NCI-H82 treated with DMSO at 0.1 percent for 48 hours (cell line): Measurements from ENCODE around the gene FNBP1L.

Experiments
- DNase-seq: peaks from one replicate; lab custom pipeline; 2025; ENCODE audit not compliant: unreplicated experiment; lab: John Stamatoyannopoulos, UW

Gene FNBP1L

DNA sequence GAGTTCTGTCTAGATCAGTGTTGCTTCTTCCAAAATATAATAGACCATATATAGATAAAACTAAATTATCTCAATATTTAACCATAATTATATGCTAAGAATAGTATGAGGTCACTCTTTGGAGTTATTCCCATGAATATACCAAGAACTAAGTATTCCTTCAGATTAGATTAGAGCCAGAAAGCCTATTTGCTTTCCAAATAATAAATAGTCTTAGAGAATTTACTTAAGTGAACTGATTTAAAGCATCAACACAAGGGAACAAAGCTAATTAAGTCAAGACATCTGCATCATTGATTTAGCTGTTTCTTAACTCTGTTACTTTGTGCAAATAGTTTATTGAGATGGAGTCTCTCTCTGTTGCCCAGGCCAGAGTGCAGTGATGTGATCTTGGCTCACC is 35.7 kb downstream of the FNBP1L start:
- no peak for DNase-seq

GRCh38 chr1:93488207-93488606 is 40.3 kb downstream of the FNBP1L start:
- DNase-seq: no peak

DNA sequence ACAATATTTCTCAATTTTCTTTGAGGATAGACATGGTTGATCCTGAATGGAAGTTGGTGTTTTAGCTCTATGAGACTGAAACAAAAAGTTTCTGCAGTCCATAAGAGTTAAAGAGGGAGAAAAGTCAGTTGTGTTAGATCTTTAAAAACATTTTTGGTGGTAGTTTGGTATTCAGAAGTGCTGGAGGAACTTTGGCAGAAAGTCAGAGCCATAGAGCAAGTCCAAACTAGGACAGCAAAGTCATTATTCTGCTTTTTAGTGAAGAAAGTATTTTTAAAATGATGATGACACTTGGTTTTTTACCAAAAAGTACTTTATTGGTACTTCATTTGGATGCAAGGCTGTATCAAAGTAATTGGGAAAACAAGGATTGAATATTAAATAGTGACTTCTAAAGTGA is 41.8 kb downstream of the FNBP1L start:
- no peak for DNase-seq

DNA sequence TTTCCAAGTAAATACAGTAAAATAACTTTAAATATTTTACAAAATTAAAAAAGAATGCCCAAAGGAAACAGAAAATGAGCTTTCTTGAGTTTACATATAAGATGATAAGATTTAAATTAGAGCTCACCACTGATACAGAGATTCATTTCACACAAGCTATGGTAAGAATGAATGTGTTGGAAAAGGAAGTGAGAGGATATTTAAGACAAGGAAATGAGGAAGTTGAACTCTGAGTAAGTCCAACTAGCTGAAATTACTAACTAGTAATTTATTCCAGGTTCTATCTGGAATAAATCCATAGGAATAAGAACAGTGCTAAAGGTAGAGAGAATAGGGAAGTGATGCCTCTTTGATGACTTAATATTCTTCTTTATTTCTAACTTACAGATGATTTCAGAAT is 42.4 kb downstream of the FNBP1L start:
- no peak for DNase-seq

GRCh38 chr1:93495911-93496310 is 48.0 kb downstream of the FNBP1L start:
- DNase-seq: no peak

DNA sequence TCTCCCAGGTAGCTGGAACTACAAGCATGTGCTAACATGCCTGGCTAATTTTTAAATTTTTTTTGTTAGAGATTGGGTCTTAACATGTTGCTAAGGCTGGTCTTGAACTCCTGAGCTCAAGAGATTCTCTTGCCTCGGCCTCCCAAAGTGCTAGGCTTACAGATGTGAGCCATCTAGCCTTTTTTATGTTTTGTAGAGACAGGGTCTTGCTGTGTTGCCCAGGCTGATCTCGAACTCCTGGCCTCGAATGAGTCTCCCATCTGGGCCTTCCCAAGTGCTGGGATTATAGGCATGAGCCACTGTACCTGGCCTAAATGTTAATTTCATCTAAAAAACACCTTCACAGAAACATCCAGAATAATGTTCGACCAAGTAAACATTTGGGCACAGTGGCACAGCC is 48.6 kb downstream of the FNBP1L start:
- no peak for DNase-seq

DNA sequence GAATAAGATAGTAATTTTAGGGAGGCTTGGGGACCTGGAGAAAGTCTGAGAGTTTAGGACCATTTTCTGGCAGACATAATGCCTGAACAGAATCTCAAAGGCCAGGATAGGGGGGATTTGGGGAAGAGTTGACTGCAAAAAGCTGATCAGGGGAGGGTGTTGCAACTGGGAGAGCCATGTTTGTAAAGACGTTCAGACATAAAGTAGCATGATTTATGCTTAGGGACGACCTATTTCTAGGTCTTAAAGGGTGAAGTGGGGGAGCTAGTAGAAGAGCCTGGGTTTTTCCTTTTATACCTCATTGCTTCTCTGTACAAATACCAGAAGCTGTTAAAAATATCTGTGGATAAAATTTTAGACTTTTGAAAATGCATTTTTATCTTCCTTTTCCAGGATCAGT is 51.2 kb downstream of the FNBP1L start:
- no peak for DNase-seq

DNA sequence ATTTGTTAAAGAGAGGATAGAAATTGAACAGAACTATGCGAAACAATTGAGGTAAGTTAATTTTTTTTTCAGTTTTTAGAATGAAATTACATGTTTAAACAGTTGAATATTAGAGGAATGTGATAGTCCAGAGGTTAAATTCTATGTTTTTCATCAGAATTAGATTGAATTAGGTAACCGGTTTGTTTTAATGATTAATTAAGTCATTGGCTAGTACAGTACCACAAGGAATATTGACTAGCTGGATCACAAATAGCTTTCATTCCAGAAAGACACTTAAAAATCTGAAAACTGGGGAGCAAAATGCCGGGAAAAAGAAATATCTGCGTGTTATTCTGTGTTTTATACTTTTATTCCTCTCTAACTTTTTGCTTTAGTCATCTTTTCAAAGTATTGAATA is 51.6 kb downstream of the FNBP1L start:
- no peak for DNase-seq

DNA sequence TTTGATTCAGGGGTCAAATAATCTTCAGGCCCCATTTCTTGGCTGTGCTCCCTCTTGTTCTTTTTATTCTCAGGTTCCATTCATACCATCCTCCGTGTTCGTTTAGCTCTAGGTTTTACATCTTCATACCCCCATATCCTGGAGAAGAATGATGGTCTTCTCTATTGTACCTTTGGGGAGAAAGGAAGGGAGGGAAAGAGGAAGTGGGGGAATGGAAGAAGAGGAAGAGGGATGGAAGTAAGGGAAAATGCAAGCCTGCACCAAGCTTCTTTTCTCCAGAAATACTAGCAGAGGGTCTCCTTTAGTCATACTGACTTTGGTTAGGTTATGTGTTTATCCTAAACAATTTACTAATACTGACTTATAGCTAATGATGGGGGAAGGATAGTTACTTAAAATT is 52.4 kb downstream of the FNBP1L start:
- no peak for DNase-seq

DNA sequence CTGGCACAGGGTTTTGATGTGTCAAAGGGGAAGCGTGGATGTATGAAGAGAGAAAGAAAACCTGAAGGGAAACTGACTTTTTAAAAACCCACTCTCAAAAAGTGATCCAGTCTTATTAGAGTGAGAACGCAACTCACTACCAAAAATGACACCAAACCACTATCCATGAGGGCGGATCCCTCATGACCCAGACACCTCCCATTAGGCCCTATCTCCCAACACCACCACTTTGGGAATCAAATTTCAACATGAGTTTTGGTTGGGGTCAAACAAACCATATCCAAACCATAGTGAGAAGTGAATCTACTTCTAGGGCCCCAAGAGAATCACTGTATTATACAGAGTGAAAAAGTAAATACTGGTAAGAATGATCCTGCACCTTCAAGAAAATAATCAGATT is 53.5 kb downstream of the FNBP1L start:
- no peak for DNase-seq

- no peak for DNase-seq
Measured at GRCh38 chr1:93501829-93502369, 54.0 kb downstream of the FNBP1L start.

GRCh38 chr1:93502571-93502970 is 54.7 kb downstream of the FNBP1L start:
- DNase-seq: no peak

DNA sequence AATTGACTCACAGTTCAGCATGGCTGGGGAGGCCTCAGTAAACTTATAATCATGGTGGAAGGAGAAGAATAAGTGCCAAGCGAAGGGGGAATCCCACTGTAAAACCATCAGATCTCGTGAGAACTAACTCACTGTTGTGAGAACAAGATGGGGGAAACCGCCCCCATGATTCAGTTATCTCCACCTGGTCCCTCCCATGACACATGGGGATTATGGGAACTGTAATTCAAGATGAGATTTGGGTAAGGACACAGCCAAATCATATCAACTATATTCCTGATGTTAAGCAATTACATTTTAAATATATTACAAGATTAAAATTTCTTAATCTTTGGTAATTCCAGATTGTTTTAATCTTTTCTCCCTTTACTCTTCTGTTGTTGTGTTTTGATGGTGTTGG is 55.2 kb downstream of the FNBP1L start:
- DNase-seq: no peak

- DNase-seq: no peak
Measured at GRCh38 chr1:93503816-93504215, 55.9 kb downstream of the FNBP1L start.

DNA sequence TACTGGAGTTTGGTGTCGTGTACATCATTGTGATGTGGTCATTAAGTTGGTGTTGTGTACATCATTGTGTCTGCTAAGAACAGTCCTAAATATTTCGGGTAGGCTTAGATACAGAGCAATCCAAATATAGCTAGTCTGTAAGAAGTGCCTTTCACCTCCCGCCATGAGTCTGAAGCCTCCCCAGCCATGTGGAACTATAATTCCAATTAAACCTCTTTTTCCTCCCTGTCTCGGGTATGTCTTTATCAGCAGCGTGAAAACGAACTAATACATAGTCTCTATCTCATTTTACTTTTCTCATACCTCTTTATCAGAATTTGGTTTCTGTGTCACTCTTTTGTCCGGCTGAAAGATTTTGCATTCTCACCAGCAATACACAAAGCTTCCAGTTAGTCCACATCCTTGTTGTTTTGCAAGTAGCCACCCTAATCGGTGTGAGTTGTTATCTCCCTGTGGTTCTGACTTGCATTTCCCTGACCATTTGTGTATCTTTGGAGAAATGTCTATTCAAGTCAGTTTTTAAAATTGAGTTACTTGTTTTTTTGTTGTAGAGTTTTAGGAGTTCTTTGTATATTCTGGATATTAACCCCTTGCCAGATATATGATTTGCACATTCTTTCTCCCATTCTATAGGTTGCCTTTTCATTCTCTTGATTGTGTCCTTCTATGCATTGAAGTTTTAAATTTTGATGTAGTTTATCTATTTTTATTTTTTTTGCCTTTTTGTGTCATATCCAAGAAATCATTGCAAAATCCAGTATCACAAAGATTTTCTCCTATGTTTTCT is 56.5 kb downstream of the FNBP1L start:
- DNase-seq: no peak

- DNase-seq: no peak
Measured at GRCh38 chr1:93506126-93506525, 58.2 kb downstream of the FNBP1L start.

- no peak for DNase-seq
Measured at GRCh38 chr1:93516164-93516563, 68.2 kb downstream of the FNBP1L start.

- DNase-seq: no peak
Measured at GRCh38 chr1:93518516-93518915, 70.6 kb downstream of the FNBP1L start.

- DNase-seq: no peak
Measured at GRCh38 chr1:93519199-93519829, 71.4 kb downstream of the FNBP1L start.

- no peak for DNase-seq
Measured at GRCh38 chr1:93521618-93522017, 73.7 kb downstream of the FNBP1L start.

- DNase-seq: no peak
Measured at GRCh38 chr1:93522721-93523120, 74.8 kb downstream of the FNBP1L start.

DNA sequence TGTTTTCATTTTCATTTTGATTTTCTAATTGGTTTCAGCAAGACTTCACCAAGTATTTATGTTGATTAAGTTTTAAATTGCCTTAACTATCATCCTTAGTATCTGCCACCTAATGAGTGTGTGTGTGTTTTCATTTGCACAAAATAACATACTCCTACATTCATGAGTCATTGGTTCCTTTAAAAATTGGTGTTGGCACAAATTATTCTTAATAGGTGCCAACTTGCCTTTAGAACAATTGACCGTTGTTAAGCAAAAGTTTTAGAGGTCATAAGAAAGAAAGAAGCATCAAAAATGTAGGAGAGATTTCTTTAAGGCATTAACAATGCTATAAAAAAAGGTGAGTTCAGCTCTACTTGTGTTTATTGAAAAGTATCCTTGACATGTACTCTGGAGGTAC is 77.5 kb downstream of the FNBP1L start:
- DNase-seq: no peak

DNA sequence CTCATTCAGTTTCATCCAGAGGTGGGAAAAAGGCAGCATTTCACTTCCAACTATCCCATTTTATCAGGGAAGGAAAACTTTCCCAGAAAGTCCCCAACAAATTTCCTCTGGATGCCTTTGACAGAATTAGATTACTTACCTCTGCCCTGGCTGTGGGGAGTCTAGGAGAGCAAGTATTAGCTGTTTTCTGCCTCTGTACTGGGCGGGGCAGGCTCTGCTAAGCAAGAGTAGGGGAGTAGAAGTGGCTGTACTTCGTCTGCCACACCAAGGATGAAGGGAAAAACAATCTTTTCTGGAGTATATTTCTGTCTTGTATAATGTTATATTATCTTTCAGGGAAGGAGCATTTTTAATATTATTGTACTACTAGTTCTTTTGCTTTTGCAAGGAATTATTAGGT is 78.5 kb downstream of the FNBP1L start:
- no peak for DNase-seq
